Left kidney (tissue), 2 donors: ENCODE measurements around the gene C10orf90. TPM values are rescaled to one million over a fixed set of nuclear protein-coding genes. Genes with fewer than 3 reads are reported as not detected.

ENCODE experiments used
- DNase-seq: peaks from one replicate; pipeline ENCODE4 v3.0.0-alpha.2; 2013
- polyA plus RNA-seq: library from polyadenylated mRNA; unstranded; fragments of 120-200 nt; gene quantifications from one replicate; pipeline ENCODE4 v1.2.1, GENCODE V29; 2013; ENCODE audit not compliant: insufficient read length

Gene C10orf90
- polyA plus RNA-seq, 1 donor: 0.45 TPM

DNA sequence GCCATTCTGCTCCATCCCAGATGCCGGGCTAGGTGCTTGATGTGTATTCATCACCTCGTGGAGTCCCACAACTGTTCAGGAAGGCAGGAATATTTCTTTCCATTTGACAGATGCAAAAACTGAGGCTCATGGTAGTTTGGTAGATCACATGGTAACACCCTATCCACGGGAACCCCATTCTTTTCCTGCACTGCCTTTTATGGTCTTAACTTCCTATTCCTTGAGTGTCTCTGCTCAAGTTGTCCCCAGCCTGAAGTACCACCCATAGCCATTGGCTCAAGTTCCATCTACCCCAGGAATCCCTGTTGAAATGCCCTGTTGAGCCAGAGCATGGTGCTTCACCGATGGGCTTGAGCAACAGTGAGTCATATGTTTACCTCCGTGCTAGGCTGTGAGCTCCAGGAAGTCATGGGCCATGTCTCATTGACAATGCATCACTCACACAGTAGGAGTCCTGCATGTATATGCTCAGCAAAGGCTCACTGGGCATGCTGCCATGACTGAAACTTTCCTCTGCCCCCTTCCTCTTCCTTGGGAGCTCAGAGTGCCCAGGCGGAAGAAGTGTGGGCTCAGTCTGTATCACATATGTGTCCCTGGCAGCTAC lies 210.5 kb downstream of the C10orf90 start:
- DNase-seq: no peak

DNA sequence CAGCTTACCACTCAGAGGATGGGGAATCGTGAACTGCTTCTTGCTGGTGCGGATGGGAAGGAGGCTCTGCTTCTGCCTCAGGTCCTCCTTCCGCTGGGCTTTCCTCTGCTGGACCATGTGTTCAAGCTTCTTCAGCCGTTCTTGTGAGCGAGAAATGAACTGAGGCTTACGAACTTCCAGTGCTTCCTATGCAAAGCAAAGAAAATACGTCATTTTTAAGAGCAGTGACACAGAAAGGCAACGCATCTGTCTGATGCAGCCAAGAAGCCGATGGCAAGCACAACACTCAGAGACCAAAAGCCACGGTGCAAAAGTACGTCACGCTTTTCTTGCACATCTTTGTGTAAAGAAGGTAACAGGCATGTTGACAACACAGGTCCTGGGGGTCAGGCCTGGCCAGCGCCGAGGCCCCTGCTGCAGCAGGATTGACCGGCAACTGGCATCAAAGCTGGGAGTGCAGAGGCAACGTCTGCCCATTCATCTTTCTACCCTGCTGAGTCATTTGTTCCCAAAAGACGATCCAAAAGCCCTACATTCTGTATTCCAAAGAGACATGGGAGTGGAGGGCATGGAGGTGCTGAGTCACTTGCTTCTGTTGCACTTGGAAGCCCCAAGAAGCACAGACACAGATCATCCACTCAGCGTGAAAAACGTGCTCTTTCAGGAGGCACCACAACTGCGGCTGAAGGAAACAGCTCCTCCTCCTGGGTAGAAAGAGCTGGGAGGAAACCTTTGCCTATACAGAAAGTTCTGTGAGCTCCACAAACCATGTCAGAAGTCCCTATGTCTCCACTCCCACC lies 211.3 kb downstream of the C10orf90 start:
- no peak for DNase-seq

DNA sequence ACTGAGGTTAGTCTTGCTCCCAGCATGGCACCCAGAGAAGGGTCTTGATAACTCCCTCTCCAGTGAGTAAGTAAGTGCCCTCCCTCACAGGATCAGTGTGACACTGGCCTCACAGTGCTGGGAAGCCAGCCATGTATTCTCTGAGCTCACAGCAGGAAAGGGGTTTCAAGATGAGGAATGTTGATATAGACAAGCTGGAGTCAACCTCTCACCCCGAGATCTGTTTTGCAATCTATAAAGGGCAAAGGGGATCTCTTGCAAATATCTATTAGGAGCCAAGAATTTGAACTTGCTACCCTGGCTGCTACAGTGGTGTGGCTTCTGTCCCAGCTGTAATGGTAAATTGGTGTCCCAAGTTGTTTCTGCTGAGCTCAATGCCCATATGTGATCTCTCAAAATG lies 212.0 kb downstream of the C10orf90 start:
- DNase-seq: no peak

DNA sequence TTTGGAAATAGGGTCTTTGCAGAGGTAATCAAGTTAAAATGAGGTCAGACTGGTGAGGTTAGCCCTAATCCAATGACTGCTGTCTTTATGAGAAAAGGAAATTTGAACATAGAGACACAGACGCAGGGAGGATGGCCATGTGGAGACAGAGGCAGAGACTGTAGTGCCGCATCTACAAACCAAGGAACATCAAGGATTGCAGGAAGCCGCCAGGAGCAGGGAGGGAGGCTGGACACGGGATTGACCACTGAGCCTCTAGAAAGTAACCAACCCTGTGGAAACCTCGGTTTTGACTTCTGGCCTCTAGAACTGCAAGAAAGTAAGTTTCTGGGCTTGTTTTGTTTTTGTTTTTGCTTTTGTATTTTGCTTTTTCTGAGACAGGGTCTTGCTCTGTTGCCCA lies 213.9 kb downstream of the C10orf90 start:
- no peak for DNase-seq

DNA sequence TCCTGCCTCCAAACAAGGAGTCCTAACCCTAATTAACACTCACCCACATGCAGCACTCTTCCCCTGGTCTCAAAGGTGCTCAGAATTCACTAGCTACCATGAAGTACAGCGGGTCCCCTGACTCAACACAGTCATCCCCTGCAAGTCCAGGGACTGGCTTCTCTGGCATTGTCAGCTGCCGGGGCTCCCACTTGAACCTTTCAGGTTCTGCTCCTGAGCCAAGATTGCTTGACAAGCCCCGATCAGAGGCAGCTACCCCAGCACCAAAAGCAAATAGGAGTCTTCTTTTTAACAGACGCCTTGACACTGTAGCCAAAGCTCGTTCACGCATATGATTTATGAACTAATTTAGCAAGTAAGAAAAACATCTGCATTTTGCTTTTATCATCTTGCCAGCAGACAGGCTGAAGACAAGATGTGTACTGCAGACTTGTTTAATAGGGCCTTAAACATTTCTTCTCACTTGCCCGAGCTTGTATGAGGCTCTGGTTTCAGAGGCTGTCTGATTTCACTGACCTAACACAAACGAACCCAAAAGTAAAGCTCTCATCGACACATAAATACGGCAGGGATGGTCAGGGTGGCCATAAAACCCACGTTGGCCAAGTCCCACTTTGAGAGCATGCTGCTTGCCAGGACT lies 214.6 kb downstream of the C10orf90 start:
- DNase-seq: peak; percentile 29

DNA sequence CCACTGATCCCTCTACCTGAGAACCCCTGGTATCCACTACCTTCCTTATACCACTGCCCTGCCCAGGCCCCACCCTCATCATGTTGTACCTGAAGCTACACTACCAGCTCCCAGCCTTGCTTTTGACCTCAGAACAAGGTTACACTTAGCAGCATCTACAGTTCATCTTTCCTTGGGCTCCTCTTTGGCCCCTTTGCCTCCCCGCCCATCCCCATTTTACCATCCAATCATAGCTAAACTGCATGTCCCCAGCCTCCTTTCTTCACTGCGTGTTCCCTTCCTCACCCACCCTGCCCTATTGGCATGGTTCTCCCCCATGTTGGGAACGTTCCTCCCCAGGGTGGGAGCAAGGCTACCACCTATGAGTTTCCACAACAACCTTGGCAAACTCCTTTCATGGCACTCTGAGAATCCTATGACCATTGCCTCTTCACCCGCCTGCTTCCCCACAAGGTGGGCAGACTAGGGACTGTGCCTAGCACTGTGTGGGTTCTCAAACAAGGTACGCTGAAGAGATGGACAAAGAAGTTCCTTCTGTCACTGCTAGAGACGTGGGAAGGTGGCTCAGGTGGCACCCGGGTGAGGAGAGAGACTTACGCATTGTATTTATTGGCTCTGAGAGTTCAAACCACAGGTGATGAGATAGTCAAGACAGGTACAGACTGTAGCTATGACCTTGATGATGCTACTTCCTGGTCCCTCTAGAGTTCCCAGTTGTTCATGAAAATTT lies 215.3 kb downstream of the C10orf90 start:
- no peak for DNase-seq

DNA sequence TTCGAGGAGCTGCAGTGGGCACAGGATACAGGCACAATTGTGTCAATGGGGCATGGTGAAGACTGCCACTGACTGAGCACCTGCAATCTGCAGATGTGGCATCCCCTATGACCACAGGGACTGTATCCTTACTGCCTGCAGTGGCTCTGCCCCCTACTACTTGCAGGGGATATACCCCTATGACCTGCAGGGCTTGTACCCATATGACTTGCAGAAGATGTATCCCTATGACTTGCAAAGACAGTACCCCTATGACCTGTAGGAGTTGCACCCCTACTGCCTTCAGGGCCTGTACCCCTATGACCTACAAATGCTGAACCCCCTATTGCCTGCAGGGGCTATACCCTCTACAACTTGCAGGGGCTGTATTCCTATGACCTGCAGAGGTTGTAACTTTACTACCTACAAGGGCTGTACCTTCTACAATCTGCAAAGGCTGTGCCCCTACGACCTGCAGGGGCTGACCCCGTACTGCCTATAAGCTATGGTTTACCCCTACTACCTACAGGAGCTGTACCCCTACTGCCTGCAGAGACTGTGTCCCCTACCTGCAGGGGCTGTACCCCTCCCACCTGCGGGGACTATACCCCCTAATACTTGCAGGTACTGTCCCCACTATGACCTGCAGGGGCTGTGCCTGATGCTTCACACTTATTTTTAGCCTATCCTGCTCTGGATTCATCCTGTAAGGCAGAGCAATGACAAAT lies 216.3 kb downstream of the C10orf90 start:
- DNase-seq: no peak

DNA sequence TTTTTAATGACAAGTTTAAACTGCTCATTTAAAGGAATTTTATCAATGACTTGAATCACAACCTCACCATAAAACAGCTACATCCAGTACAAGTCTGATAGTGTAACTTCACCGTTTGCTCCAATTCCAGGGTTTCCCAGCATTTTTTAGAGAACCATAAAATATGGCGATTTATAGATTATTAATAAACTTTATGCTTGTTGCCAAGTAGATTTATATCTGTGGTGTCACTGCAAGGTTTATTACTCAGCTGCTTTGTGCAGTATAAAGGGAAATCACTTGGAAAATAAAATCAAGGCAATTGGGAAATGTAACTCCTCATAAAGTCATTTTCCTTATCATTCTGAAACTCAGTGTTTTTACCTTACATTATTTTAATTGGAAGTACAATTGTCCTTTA lies 218.2 kb downstream of the C10orf90 start:
- DNase-seq: no peak

DNA sequence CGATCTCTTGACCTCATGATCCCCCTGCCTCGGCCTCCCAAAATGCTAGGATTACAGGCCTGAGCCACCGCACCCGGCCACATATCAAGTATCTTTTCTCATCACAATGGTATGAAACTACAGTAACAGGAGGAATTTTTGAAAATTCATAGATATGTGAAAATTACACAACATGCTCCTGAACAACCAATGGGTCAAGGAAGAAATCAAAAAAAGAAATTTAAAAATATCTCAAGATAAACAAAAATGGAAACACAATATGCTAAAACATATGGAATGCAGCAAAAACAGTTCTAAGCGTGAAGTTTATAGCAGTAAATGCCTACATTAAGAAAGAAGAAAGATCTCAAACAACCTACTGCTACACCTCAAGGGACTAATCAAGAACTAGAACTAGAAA lies 222.4 kb downstream of the C10orf90 start:
- DNase-seq: no peak

DNA sequence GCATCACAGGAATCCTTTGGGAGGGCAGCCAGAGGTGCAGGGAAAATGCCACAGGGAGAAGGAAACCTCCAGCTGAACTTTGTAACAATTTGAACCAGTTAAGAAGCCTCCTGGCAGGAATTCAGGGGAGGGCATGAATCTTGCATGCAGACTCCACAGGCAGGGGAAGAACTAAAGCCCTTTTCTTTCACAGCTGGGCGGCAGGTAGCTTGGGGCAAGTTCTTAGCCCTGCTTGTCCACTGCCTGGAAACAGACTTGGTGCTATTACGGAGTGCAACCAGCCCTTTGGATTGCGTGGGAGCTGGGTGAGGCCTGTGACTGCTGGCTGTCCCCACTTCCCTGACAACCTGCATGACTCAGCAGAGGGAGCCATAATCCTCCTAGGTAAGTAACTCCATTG lies 230.6 kb downstream of the C10orf90 start:
- DNase-seq: no peak

DNA sequence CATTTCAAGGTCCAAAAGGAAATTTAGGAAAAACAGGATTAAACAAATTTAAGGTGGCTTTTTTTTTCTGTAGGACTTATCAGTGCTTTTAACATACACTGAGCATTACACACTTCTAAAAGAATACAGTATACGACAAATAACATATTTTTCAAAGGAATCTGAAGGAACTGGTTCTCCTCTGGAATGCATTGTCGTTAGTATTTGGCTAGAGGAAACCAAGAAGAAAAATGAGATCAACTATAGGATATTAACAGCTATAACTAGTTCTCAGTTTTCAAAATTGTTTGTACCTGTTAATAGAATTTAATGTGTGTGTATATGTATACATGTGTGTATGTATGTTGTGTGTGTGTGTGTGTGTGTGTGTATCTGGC lies 232.1 kb downstream of the C10orf90 start:
- no peak for DNase-seq

DNA sequence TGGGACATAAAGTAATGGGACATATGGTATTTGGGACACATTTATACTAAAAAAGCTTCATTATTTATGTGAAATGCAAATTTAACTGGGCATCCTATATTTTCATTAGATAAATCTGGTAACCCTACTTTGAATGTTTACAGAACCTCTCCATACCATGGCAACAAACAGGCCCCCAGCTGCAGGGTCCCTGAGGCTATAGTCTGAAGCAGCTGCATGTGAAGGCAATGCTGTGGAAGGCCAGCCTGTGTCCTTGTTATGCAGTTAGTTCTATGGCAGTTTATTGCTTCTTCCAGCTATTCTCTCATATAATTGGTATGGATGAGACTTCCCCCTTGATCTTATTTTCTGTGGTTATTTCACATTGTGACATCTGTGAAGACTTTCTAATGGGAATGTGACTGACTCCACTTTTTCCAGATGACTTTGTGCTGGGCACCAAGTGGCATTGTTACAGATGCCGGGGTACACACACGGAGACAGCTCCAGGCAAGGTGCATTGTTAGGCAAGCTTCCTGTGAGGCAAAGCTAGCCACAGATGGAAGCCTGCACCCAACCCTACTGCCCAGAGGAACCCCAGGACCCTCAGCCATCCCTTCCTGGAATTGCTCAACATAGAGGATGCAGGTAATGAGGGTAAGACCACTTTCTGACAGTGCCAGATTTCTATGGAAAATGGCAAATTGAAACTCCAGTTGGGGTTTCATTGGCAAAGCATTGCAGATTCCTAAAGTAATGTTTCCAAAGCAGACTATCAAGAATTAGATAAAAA lies 232.7 kb downstream of the C10orf90 start:
- DNase-seq: no peak

DNA sequence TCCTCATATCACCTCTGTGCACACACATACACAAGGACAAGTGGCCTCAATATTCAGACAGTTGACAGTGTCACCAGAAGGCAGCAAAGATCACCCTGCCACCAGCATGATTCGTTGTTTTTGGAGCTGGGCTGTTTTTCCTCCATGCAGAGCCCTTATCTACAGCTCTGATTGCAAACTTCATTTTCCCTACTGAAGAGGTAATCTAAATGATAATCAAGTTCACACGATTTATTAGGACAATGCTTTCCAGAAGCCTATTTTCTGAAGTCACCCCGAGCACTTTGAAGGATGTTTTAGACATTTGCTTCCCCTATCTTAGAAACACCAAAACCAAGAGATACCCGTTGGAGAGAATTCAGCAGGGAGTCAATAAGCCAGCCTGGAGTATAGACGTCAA lies 236.3 kb downstream of the C10orf90 start:
- no peak for DNase-seq

DNA sequence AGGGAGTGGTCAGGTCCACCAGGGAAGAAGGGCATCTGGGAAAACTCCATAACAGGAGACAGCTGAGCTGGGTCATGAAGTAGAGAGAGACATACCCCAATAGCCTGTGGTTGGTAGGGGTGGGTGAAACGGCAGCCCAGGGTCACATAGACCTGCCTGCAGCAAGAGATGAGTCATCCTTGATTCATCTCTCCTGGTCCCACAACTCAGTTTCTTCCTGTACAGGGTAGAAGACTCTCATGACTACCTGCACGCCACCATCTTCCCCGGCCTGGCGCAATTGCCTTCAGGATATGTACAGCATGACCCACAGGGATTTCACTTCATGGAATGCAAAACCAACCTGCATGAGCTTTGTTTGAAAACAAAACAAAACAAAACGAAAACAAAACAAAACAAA lies 237.1 kb downstream of the C10orf90 start:
- no peak for DNase-seq

DNA sequence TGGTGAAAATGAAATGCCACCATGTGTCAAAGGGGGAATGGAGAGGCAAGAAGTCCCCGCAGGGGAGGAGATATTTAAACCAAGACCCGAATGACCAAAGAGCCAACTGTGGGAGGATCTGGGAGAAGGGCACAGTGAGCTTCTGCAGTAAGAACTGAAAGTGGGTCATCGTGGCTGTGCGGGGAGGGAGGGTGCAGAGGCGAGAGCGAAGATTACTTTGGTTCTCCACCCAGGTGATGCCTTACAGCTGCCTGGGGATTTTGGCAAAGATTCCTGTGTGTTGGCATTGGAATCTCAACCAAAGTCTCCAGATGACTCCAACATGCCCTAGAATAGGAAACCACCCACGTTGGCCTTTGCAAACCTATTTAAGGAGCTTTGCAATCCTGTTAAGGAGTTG lies 238.0 kb downstream of the C10orf90 start:
- DNase-seq: no peak

DNA sequence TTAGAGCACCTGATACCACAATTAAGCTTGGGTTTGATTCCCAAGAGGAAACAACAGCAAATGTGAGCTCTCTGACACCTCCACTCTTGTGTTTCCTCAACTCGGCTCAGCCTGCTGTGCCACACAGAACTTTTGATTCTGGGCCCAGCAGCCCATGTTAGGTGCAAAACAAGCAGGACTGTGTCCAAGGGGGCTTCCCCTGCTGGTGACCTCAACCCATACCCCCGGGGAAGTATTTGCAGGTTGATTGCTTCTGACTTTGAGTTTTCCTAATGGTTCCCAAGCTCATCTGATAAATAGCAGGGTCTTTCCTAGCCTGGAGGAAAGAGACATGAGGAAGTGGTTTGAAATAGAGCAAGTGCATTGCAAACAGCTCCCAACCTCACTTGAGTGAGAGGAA lies 238.7 kb downstream of the C10orf90 start:
- DNase-seq: no peak

DNA sequence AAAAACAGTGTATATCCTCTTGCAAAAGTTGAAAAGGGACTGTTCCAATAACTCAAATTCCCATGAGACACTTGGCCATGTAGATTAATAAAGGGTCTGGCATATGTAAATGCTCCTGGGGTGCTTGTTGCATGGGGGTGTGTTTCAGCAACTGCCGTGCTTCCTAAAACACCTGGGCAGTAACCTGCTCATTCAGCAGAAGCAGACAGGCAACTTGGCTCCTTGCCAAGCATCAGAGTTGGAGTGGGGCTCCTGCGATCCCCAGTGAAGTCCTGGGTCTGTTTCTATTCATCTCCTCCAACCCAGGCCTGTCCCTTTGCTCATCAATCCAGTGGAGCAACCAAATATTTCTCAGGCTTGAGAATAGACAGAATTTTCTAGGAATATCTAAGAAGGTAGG lies 240.0 kb downstream of the C10orf90 start:
- no peak for DNase-seq

DNA sequence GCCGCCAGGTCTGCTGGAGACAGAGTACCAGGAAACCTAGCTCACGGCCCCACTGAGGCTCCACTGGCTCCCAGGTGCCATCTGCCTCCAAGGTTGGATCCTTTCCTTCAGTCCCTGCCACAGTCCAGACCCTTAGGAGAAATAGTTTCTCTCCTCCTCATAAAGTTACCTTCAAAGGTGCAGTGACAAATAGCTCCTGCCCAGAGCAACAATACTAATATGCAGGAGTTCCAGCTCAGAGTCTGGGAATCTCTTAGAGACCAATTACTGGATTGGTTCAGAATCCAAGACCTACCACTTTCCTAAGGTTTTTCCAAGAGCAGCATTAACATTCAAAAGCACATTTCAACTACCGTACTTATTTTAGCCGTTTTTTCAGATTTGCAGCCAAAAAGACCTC lies 241.2 kb downstream of the C10orf90 start:
- DNase-seq: no peak

DNA sequence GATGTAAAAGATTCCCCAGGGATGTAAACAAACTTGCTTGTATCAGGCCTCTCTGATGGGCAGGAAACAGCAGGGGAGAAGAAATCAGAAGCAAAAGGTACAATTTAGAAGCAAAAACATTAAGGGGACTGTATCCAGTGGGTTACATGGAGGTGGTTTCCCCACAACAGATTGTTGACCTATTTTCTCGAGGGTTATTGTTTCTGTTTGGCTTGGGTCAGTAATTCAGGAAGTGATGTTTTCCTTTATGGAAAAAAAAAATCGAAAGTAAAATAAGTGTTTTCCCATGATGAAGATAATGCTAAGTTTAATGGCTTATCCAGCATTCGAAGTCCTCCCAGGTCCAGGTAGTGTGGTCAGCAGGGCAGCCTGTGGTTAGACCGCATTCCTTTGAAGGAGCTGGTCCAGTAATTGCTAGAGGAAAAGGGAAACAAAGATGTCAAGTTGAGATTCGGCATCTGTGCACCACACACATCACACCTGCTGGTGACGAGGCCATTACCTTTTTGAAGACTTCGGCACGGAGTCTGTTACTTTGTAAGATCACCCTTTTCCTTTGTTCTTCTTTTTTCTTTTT lies 244.9 kb downstream of the C10orf90 start:
- DNase-seq: peak; percentile 22

DNA sequence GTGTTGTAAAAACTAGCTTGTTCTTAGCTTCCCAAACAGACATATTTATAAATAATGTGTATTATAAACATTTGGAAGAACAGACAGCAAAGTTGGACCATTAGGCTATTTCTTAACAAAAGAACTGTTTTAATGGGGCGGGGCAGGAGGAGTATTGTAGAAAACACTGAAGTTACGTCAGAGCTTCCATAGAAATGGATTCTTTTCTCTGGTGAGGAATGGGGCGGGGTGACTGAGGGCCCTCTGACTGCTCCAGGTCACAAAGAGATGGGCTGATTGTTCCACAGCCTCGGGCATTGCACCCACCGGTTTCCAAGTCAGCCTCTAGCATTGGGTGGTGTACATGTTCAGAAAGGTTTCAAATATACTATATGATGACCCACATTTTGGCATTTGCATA lies 245.5 kb downstream of the C10orf90 start:
- no peak for DNase-seq
